ENCODE measurements around the gene ACTR2. TPM values are rescaled to one million over a fixed set of nuclear protein-coding genes. Genes with fewer than 3 reads are reported as not detected.

ACTR2 gene
- total and polyA plus RNA-seq, 2 of the 13 experiments (the other 11 are each of a cell fraction or from before 2014, with no cell fraction given), result 51.2 to 100 TPM

DNA sequence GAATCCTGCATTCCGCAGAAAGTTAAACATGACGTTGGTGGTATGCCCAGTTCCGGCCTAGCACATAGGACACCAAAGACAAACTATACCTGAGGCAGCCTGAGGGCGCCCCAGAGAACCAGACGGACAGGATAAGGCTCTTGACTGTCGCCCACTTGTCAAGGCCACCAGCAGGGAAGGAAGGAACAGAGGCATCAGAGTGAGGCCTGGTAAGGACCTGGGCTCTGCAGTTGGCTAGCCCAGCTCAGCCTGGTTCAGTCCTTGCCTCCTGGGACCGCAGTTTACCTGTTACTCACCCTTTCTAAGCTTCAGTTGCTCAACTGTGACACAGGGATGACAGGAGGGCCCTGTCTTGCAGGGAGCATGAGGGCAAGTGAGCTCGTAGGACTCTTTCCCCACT, 82.1 kb downstream of the ACTR2 start (continued):
- TF ChIP-seq ZNF567 (CRISPR knock-in tag; IDR thresholded peaks at IDR 0.05; ENCODE audit: borderline replicate concordance) (no peak), HOXA9 (CRISPR knock-in tag; IDR thresholded peaks at IDR 0.05; ENCODE audit: borderline replicate concordance) (no peak), SAP130 (CRISPR knock-in tag; IDR thresholded peaks at IDR 0.05; ENCODE audit: low read depth) (peak; percentile 20; the same call in 1 of the 2 replicates), ZC3H13 (CRISPR knock-in tag; IDR thresholded peaks at IDR 0.05) (no peak), ZNF446 (CRISPR knock-in tag; IDR thresholded peaks at IDR 0.05) (no peak), ATF7-NPFF (CRISPR knock-in tag; IDR thresholded peaks at IDR 0.05; ENCODE audit: low read depth) (no peak), HNRNPL (IDR thresholded peaks at IDR 0.05; ENCODE audit: low read depth, low read length) (no peak), IRX3 (CRISPR knock-in tag; IDR thresholded peaks at IDR 0.05; ENCODE audit: borderline replicate concordance, low read depth) (no peak), RBM22 (optimal IDR thresholded peaks at IDR 0.05; ENCODE audit: low read length) (peak; percentile 95), STAG1 (CRISPR knock-in tag; IDR thresholded peaks at IDR 0.05) (peak; percentile 31; the same call in 1 of the 2 replicates), ZNF883 (CRISPR knock-in tag; IDR thresholded peaks at IDR 0.05; ENCODE audit: not compliant biosample characterization) (no peak), NCOR1 (IDR thresholded peaks at IDR 0.05; ENCODE audit: borderline replicate concordance, low read length) (no peak), NFRKB (IDR thresholded peaks at IDR 0.05) (no peak), TSC22D2 (CRISPR knock-in tag; IDR thresholded peaks at IDR 0.05; ENCODE audit: borderline replicate concordance) (no peak), SNAPC2 (CRISPR knock-in tag; IDR thresholded peaks at IDR 0.05) (no peak), SP2 (CRISPR knock-in tag; IDR thresholded peaks at IDR 0.05) (no peak)
- TF ChIP-seq, protein P1, sequence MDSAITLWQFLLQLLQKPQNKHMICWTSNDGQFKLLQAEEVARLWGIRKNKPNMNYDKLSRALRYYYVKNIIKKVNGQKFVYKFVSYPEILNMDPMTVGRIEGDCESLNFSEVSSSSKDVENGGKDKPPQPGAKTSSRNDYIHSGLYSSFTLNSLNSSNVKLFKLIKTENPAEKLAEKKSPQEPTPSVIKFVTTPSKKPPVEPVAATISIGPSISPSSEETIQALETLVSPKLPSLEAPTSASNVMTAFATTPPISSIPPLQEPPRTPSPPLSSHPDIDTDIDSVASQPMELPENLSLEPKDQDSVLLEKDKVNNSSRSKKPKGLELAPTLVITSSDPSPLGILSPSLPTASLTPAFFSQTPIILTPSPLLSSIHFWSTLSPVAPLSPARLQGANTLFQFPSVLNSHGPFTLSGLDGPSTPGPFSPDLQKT (CRISPR knock-in tag; IDR thresholded peaks at IDR 0.05; ENCODE audit: borderline replicate concordance), result no peak
- TF ChIP-seq, protein P2, sequence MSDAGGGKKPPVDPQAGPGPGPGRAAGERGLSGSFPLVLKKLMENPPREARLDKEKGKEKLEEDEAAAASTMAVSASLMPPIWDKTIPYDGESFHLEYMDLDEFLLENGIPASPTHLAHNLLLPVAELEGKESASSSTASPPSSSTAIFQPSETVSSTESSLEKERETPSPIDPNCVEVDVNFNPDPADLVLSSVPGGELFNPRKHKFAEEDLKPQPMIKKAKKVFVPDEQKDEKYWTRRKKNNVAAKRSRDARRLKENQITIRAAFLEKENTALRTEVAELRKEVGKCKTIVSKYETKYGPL (CRISPR knock-in tag; IDR thresholded peaks at IDR 0.05), result no peak
- TF ChIP-seq, protein P3, sequence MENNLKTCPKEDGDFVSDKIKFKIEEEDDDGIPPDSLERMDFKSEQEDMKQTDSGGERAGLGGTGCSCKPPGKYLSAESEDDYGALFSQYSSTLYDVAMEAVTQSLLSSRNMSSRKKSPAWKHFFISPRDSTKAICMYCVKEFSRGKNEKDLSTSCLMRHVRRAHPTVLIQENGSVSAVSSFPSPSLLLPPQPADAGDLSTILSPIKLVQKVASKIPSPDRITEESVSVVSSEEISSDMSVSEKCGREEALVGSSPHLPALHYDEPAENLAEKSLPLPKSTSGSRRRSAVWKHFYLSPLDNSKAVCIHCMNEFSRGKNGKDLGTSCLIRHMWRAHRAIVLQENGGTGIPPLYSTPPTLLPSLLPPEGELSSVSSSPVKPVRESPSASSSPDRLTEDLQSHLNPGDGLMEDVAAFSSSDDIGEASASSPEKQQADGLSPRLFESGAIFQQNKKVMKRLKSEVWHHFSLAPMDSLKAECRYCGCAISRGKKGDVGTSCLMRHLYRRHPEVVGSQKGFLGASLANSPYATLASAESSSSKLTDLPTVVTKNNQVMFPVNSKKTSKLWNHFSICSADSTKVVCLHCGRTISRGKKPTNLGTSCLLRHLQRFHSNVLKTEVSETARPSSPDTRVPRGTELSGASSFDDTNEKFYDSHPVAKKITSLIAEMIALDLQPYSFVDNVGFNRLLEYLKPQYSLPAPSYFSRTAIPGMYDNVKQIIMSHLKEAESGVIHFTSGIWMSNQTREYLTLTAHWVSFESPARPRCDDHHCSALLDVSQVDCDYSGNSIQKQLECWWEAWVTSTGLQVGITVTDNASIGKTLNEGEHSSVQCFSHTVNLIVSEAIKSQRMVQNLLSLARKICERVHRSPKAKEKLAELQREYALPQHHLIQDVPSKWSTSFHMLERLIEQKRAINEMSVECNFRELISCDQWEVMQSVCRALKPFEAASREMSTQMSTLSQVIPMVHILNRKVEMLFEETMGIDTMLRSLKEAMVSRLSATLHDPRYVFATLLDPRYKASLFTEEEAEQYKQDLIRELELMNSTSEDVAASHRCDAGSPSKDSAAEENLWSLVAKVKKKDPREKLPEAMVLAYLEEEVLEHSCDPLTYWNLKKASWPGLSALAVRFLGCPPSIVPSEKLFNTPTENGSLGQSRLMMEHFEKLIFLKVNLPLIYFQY (CRISPR knock-in tag; IDR thresholded peaks at IDR 0.05; ENCODE audit: borderline replicate concordance), result no peak
- TF ChIP-seq, protein P4, sequence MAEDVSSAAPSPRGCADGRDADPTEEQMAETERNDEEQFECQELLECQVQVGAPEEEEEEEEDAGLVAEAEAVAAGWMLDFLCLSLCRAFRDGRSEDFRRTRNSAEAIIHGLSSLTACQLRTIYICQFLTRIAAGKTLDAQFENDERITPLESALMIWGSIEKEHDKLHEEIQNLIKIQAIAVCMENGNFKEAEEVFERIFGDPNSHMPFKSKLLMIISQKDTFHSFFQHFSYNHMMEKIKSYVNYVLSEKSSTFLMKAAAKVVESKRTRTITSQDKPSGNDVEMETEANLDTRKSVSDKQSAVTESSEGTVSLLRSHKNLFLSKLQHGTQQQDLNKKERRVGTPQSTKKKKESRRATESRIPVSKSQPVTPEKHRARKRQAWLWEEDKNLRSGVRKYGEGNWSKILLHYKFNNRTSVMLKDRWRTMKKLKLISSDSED (CRISPR knock-in tag; IDR thresholded peaks at IDR 0.05), result peak; percentile 59; the same call in 1 of the 2 replicates
- TF ChIP-seq, protein P5, sequence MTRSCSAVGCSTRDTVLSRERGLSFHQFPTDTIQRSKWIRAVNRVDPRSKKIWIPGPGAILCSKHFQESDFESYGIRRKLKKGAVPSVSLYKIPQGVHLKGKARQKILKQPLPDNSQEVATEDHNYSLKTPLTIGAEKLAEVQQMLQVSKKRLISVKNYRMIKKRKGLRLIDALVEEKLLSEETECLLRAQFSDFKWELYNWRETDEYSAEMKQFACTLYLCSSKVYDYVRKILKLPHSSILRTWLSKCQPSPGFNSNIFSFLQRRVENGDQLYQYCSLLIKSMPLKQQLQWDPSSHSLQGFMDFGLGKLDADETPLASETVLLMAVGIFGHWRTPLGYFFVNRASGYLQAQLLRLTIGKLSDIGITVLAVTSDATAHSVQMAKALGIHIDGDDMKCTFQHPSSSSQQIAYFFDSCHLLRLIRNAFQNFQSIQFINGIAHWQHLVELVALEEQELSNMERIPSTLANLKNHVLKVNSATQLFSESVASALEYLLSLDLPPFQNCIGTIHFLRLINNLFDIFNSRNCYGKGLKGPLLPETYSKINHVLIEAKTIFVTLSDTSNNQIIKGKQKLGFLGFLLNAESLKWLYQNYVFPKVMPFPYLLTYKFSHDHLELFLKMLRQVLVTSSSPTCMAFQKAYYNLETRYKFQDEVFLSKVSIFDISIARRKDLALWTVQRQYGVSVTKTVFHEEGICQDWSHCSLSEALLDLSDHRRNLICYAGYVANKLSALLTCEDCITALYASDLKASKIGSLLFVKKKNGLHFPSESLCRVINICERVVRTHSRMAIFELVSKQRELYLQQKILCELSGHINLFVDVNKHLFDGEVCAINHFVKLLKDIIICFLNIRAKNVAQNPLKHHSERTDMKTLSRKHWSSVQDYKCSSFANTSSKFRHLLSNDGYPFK (CRISPR knock-in tag; IDR thresholded peaks at IDR 0.05; ENCODE audit: borderline replicate concordance), result no peak

Data from HepG2 (cell line).